B cell (primary cell): ENCODE measurements around the gene ZC3HAV1L. TPM values are rescaled to one million over a fixed set of nuclear protein-coding genes. Genes with fewer than 3 reads are reported as not detected.
A peak's percentile ranks its signal among the peaks of the same experiment; 100 is the strongest.

ENCODE experiments used
- ATAC-seq: fragments of 200-7000 bp; cut with Tn5 transposase; one replicate; pipeline ENCODE4 v1.10.0; 2021; ENCODE audit warnings: low read depth, mild to moderate bottlenecking, moderate number of reproducible peaks, moderate library complexity
- CTCF ChIA-PET: fragments of 350-600 bp; sonication (Branson Sonifier 250); formaldehyde crosslinking; loops from one replicate; lab custom pipeline; 2021; ENCODE audit warnings: antibody characterized with exemption, inconsistent platforms; lab: Charles Lee
- POLR2A ChIA-PET: fragments of 350-600 bp; sonication (Branson Sonifier 250); formaldehyde crosslinking; loops from one replicate; lab custom pipeline; 2021; ENCODE audit warnings: antibody characterized with exemption; lab: Charles Lee
- DNase-seq: peaks from one replicate; pipeline ENCODE4 v3.0.0; 2013
- H2AFZ ChIP-seq: 2 replicates; pipeline ENCODE4 v1.6.1; 2012; ENCODE audit warnings: mild to moderate bottlenecking, low read depth, low read length; ENCODE audit not compliant: insufficient read depth, poor library complexity, severe bottlenecking
- H3K27ac ChIP-seq, 2 donors: 1 replicate in 1 of 2; 2 replicates in 1 of 2; pipeline ENCODE4 v1.5.1; 2012 to 2013; ENCODE audit warnings: low read length in 2 of 2, mild to moderate bottlenecking in 2 of 2, moderate library complexity in 1 of 2
- H3K27me3 ChIP-seq, 4 experiments: fragments of 200-600 bp in 1 of 4; sonication (generic) in 1 of 4; replicated peaks in 1 of 4; 1 replicate in 2 of 4; 2 replicates in 2 of 4; pipeline versions ENCODE4 v1.6.1 to v1.7.0; 2013 to 2016; ENCODE audit warnings: low read length in 3 of 4, mild to moderate bottlenecking in 2 of 4, mixed read lengths in 1 of 4, moderate library complexity in 1 of 4; ENCODE audit not compliant: insufficient read depth in 4 of 4, control insufficient read depth in 3 of 4; ENCODE audit errors: control extremely low read depth in 1 of 4
- H3K36me3 ChIP-seq, 2 experiments: replicated peaks in 1 of 2; 1 replicate in 1 of 2; 2 replicates in 1 of 2; pipeline versions ENCODE4 v1.6.1 to v1.7.1; 2013; ENCODE audit warnings: low read length in 1 of 2; ENCODE audit not compliant: insufficient read depth in 2 of 2, control insufficient read depth in 1 of 2; ENCODE audit errors: control extremely low read depth in 1 of 2, extremely low read depth in 1 of 2
- H3K4me1 ChIP-seq, 2 donors: fragments of 200-600 bp in 1 of 2; sonication (generic) in 1 of 2; 1 replicate in 1 of 2; 2 replicates in 1 of 2; pipeline versions ENCODE4 v1.5.1 to v1.6.1; 2013 to 2017; ENCODE audit warnings: low read length in 2 of 2; ENCODE audit not compliant: control insufficient read depth in 2 of 2, insufficient read depth in 2 of 2
- H3K4me2 ChIP-seq: replicated peaks from 2 replicates; pipeline ENCODE3; 2012; ENCODE audit warnings: mild to moderate bottlenecking, low read depth, low read length; ENCODE audit not compliant: poor library complexity, severe bottlenecking
- H3K4me3 ChIP-seq, 5 experiments: fragments of 200-600 bp in 1 of 5; sonication (generic) in 1 of 5; 1 replicate in 3 of 5; 2 replicates in 2 of 5; pipeline versions ENCODE4 v1.5.1 to v1.7.0; 2011 to 2016; ENCODE audit warnings: low read length in 4 of 5, mild to moderate bottlenecking in 4 of 5, low read depth in 2 of 5, control low read depth in 1 of 5, moderate library complexity in 1 of 5; ENCODE audit not compliant: insufficient read depth in 1 of 5; ENCODE audit errors: control extremely low read depth in 1 of 5, extremely low read depth in 1 of 5
- H3K79me2 ChIP-seq: fragments of 200-600 bp; sonication (generic); one replicate; pipeline ENCODE4 v1.6.0; 2016; ENCODE audit warnings: low read length; ENCODE audit not compliant: control insufficient read depth, insufficient read depth
- H3K9ac ChIP-seq: fragments of 200-600 bp; sonication (generic); 2 replicates; pipeline ENCODE4 v1.6.1; 2017; ENCODE audit warnings: mild to moderate bottlenecking, low read length, moderate library complexity
- H3K9me3 ChIP-seq, 3 donors: one replicate each; pipeline versions ENCODE4 v1.6.1 to v1.7.1; 2013; ENCODE audit warnings: low read length in 2 of 3; ENCODE audit not compliant: control insufficient read depth in 2 of 3, insufficient read depth in 1 of 3; ENCODE audit errors: control extremely low read depth in 1 of 3
- H4K20me1 ChIP-seq: 2 replicates; pipeline ENCODE4 v1.6.0; 2012; ENCODE audit warnings: mild to moderate bottlenecking, low read length; ENCODE audit not compliant: insufficient read depth, control insufficient read depth, poor library complexity, severe bottlenecking
- H3K27ac Mint-ChIP-seq: one replicate; pipeline ENCODE4 v1.8.0; 2021; ENCODE audit warnings: mixed read lengths
- H3K27me3 Mint-ChIP-seq: one replicate; pipeline ENCODE4 v1.8.0; 2021; ENCODE audit warnings: mixed read lengths
- H3K4me1 Mint-ChIP-seq: one replicate; pipeline ENCODE4 v1.8.0; 2021; ENCODE audit warnings: mixed read lengths
- H3K4me3 Mint-ChIP-seq: one replicate; pipeline ENCODE4 v1.8.0; 2021; ENCODE audit warnings: mixed read lengths
- H3K9me3 Mint-ChIP-seq: one replicate; pipeline ENCODE4 v1.8.0; 2022; ENCODE audit warnings: mixed read lengths; ENCODE audit not compliant: insufficient read depth
- CTCF ChIP-seq: fragments of 200-600 bp; IDR thresholded peaks from one replicate; pipeline ENCODE4 v1.8.0; 2022; ENCODE audit warnings: antibody characterized with exemption, mild to moderate bottlenecking
- EZH2 ChIP-seq: IDR thresholded peaks from 2 replicates; pipeline ENCODE4 v1.6.1; 2012; ENCODE audit warnings: borderline replicate concordance, low read depth, mild to moderate bottlenecking, moderate library complexity, low read length; ENCODE audit not compliant: insufficient read depth, poor library complexity, severe bottlenecking
- WGBS: methylation state at CpG from one replicate; pipeline ENCODE4 v1.1.5; 2013; ENCODE audit warnings: missing lambda C conversion rate; ENCODE audit not compliant: insufficient coverage; 5-methylcytosine and 5-hydroxymethylcytosine counted together
- intact Hi-C: fragments of 100-400 bp; cut with micrococcal nuclease; formaldehyde crosslinking; loops from one replicate; pipeline ENCODE4 v1.10.0; 2022
- polyA plus RNA-seq: library from polyadenylated mRNA; depleted of rRNA; stranded (reverse); fragments of >200 nt; gene quantifications from 2 replicates; pipeline ENCODE4 v1.2.3, GENCODE V29; 2012
- total RNA-seq, 2 donors: library from RNA; stranded (reverse); fragments of 120-200 nt in 1 of 2; gene quantifications; 1 replicate in 1 of 2; 2 replicates in 1 of 2; pipeline versions ENCODE4 v1.2.3 to v1.2.4, GENCODE V29; 2013 to 2022

The ZC3HAV1L gene
- total and polyA plus RNA-seq, 2 donors (not counting 1 experiment from before 2014, with no cell fraction given) = 0.82 to 1.8 TPM

- Mint-ChIP-seq H3K27ac (peak within 1 kb of the TSS; percentile 50), H3K4me3 (peak within 1 kb of the TSS; percentile 91), H3K27me3 (peaks cover 46% of the 10 kb centered on the region), H3K4me1 (peaks cover 14% of the 10 kb centered on the region), H3K9me3 (no peaks in the 10 kb centered on the region)
- intact Hi-C loops = loop anchor here (2.0 to 5.0 kb wide), 2 partner anchors 95 to 251 kb away; partner anchors contain the start of gene UBN2
- Histone ChIP-seq H4K20me1 (no peaks in the 10 kb centered on the region), H3K36me3 (no peaks in the 10 kb centered on the region), H3K9me3 (peaks cover 0 to 7% (median 0%) of the 10 kb centered on the region in 3 donors), H3K4me2 (peak within 1 kb of the TSS; percentile 94), H2AFZ (peak within 1 kb of the TSS; percentile 81), H3K4me1 (peaks cover 12 to 17% of the 10 kb centered on the region in 2 donors), H3K4me3 (peak within 1 kb of the TSS; percentile 31 to 62 (median 52)), H3K27me3 (peaks cover 0 to 39% (median 24%) of the 10 kb centered on the region in 4 experiments), H3K79me2 (no peaks in the 10 kb centered on the region), H3K9ac (peak within 1 kb of the TSS; percentile 62), H3K27ac (no peak within 1 kb of the TSS)
- POLR2A ChIA-PET = no interaction called here
- TF ChIP-seq EZH2 (no peak), CTCF (no peak)
- CTCF ChIA-PET = interaction anchor here (1.0 kb wide), 1 partner anchor 15 kb away, joined by 4 read pairs; no protein-coding TSS in a partner anchor
- DNase-seq (peak; percentile 65), ATAC-seq (peak; percentile 88)
- WGBS = 2% methylated on average over 105 of the region's 105 CpGs
These were observed 54.3 kb downstream of the ZC3HAV1L start, which contains the start of gene KIAA1549 for GRCh38 chr7:138981332-138982203. TSS of gene KIAA1549 (minus strand) at chr7:138981389. CDS start at chr7:138981269, 120 bp downstream.
